Measurements from ENCODE around the gene VPS36. TPM values are rescaled to one million over a fixed set of nuclear protein-coding genes. Genes with fewer than 3 reads are reported as not detected.
"Not testable (repeated sequence)": the region's sequence is repeated elsewhere in the genome, so short reads cannot be mapped to it uniquely, and the experiment has no call there.

VPS36 gene
- total RNA-seq, 1 donor from 2014 or later = 31.1 TPM

- no peak for DNase-seq (ENCODE audit: extremely low read depth, low read depth, low spot score)
Measured at GRCh38 chr13:52383366-52383765, 67.1 kb downstream of the VPS36 start.

GRCh38 chr13:52378312-52378711 lies 72.1 kb downstream of the VPS36 start:
- no peak for DNase-seq (ENCODE audit: extremely low read depth, low read depth, low spot score)

- no peak for DNase-seq (ENCODE audit: extremely low read depth, low read depth, low spot score)
Measured at GRCh38 chr13:52377898-52378297, 72.5 kb downstream of the VPS36 start.

- DNase-seq (ENCODE audit: extremely low read depth, low read depth, low spot score) = no peak
Measured at GRCh38 chr13:52374873-52375411, 75.5 kb downstream of the VPS36 start.

- DNase-seq (ENCODE audit: extremely low read depth, low read depth, low spot score) = no peak
Measured at GRCh38 chr13:52374389-52374788, 76.0 kb downstream of the VPS36 start.

GRCh38 chr13:52373277-52373676 lies 77.2 kb downstream of the VPS36 start:
- DNase-seq (ENCODE audit: extremely low read depth, low read depth, low spot score) = not testable (repeated sequence)

- no peak for DNase-seq (ENCODE audit: extremely low read depth, low read depth, low spot score)
Measured at GRCh38 chr13:52371736-52372247, 78.6 kb downstream of the VPS36 start.

GRCh38 chr13:52366291-52366690 lies 84.1 kb downstream of the VPS36 start:
- DNase-seq (ENCODE audit: extremely low read depth, low read depth, low spot score) = no peak

Other genes starting within 250 kb of the VPS36 start
- 26.4 and 39.4 TPM in 2 replicates for gene THSD1, start 44.5 kb downstream of the VPS36 start, total RNA-seq
- gene CKAP2, start 4.8 kb upstream of the VPS36 start, total RNA-seq = 18.4 and 25.1 TPM in 2 replicates
- gene HNRNPA1L2, start 191.8 kb upstream of the VPS36 start, total RNA-seq = 0.78 and 6.0 TPM in 2 replicates
- 39.7 and 54.0 TPM in 2 replicates for gene SUGT1, start 202.2 kb upstream of the VPS36 start, total RNA-seq

Measured in glomerular endothelial cell (primary cell).